Epithelial cell of proximal tubule (primary cell): ENCODE data around the gene TMEM150B. TPM values are rescaled to one million over a fixed set of nuclear protein-coding genes. Genes with fewer than 3 reads are reported as not detected.

ENCODE experiments used
- DNase-seq: peaks from one replicate; pipeline ENCODE4 v3.0.0-alpha.2; 2011; ENCODE audit warnings: low read depth
- H3K4me3 ChIP-seq: 2 replicates; pipeline ENCODE4 v1.5.1; 2011; ENCODE audit warnings: low read depth, mild to moderate bottlenecking, low read length
- total RNA-seq: library from RNA; depleted of rRNA; stranded (reverse); fragments of >200 nt; gene quantifications from 2 replicates; pipeline ENCODE4 v1.2.3, GENCODE V29; 2015
- TF ChIP-seq, protein P1 (sequence below): conservative IDR thresholded peaks from 2 replicates; pipeline ENCODE4 v1.5.1; 2012; ENCODE audit warnings: low read depth, mild to moderate bottlenecking, low read length

Gene TMEM150B
- total RNA-seq, 1 donor from 2014 or later: not detected

DNA sequence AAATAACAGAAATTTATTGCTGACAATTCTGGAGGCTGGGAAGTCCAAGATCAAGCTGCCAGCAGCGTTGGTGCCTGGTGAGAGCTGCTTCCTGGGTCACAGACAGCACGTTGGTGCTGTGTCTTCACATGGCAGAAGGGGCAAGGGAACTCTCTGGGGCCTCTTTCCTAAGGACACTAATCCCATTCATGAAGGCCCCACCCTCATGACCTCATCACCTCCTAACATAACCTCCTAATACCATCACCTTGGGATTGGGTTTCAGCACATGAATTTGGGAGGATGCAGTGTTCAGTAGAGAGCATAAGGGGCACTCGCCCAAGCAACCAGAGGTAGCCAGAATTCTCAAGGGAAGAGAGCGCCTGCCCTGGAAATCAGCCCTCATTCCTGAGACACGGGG lies 15.7 kb downstream of the TMEM150B start:
- no peak overlapping the region for H3K4me3 ChIP-seq
- TF ChIP-seq, protein P1, sequence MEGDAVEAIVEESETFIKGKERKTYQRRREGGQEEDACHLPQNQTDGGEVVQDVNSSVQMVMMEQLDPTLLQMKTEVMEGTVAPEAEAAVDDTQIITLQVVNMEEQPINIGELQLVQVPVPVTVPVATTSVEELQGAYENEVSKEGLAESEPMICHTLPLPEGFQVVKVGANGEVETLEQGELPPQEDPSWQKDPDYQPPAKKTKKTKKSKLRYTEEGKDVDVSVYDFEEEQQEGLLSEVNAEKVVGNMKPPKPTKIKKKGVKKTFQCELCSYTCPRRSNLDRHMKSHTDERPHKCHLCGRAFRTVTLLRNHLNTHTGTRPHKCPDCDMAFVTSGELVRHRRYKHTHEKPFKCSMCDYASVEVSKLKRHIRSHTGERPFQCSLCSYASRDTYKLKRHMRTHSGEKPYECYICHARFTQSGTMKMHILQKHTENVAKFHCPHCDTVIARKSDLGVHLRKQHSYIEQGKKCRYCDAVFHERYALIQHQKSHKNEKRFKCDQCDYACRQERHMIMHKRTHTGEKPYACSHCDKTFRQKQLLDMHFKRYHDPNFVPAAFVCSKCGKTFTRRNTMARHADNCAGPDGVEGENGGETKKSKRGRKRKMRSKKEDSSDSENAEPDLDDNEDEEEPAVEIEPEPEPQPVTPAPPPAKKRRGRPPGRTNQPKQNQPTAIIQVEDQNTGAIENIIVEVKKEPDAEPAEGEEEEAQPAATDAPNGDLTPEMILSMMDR: no peak
- DNase-seq: no peak

DNA sequence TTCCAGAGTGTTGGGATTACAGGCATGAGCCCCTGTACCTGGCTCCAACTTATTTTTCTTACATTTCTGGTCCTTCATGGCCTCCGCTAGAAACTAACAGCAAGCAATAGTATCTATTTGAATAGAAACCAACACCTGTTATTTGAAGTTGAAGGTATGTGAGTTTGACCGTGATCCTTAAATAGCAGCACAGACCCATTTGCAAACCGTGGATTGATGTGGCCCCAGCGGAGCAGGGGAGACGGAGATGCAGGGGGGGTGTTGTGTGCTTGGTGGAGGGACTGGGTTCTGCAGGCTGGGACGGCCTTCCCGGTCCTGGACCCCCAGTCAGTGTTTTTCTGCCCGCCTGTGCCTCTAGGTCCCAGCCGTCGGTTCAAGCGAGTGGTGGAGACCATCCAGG lies 16.9 kb downstream of the TMEM150B start:
- no peak overlapping the region for H3K4me3 ChIP-seq
- no peak for DNase-seq
- TF ChIP-seq, protein P1: no peak

DNA sequence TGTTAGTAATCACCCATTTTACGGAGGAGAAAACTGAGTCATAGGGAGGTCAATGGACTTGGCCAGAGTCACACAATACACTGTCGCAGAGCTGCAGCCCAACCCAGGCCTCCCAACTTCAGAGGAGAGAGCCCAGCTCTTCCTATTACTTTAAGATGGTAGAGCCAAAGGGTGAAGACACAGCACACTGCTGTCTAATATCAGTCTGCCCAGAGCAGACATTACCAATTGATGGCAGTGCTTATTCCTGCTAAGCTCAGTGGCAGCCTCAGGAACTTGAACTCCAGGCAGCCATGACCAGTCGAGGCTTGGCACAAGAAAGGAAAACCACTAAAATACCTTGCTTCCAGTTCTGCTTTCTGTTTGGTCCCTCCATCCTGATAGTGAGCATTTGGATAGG lies 18.4 kb downstream of the TMEM150B start:
- TF ChIP-seq, protein P1: no peak
- no peak overlapping the region for H3K4me3 ChIP-seq
- DNase-seq: no peak

DNA sequence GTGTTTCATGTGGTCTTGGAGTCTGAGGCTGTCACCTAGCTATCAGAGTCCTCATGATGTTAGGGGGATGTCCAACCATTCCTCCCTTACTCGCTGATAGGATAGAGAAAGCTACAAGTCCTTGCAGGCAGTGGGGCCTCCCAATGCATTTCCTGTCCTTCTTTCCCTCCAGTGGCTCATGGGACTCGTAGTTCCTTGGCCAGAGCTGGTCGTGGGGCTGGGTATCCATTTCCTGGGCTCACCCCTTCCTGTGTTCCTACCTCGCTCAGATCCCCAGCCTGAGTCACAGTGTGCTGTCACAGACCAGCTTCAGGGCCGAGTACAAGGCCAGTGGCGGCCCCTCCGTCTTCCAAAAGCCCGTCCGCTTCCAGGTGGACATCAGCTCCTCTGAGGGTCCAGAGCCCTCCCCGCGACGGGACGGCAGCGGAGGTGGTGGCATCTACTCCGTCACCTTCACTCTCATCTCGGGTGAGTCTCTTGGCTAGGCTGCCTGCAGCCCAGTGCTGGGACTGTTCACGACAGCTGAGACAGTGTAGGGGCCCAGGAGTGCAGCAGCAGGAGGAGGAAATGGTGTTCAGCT lies 19.1 kb downstream of the TMEM150B start:
- no peak for DNase-seq

DNA sequence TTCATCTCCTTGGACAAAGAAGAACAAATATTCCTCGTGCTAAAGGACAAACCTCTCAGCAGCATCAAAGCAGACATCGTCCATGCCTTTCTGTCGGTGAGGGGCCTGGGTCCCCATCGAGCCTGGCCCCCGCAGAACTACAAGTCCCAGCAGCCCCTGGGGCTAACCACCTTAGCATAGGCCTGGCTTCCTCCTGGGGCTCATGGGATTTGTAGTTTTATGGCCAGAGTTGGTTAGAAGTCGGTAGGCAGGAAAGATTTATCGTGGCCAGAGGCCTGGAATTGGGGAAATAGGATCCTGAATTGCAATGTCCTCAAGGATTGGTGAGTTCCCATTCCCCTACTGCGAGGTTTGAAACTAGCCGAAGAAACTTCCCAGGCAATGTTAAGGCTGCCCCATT lies 19.6 kb downstream of the TMEM150B start:
- no peak overlapping the region for H3K4me3 ChIP-seq
- TF ChIP-seq, protein P1: no peak
- no peak for DNase-seq

More for the DNA sequence above, 19.1 kb downstream of the TMEM150B start:
- TF ChIP-seq, protein P1: no peak
- no peak overlapping the region for H3K4me3 ChIP-seq

DNA sequence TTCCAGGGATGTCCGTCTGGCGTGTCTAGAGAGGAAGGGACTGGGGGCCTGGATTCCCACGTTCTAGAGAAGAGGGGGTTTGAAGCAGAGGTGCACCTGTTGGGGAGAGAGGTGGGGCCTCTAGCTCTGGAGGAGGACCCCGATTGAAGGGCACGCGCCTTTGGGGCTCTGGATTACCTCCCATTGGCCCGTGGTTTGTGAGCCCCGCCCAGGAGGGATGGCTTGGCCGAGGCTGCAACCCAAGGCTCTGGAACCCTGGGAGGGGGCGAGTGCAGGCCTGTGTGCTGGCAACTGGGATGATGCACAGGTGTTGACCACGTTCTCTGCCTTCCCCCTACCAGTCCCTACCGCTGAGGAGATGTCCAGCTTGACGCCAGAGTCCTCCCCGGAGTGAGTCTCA lies 20.2 kb downstream of the TMEM150B start:
- TF ChIP-seq, protein P1: no peak
- no peak for DNase-seq
- no peak overlapping the region for H3K4me3 ChIP-seq

DNA sequence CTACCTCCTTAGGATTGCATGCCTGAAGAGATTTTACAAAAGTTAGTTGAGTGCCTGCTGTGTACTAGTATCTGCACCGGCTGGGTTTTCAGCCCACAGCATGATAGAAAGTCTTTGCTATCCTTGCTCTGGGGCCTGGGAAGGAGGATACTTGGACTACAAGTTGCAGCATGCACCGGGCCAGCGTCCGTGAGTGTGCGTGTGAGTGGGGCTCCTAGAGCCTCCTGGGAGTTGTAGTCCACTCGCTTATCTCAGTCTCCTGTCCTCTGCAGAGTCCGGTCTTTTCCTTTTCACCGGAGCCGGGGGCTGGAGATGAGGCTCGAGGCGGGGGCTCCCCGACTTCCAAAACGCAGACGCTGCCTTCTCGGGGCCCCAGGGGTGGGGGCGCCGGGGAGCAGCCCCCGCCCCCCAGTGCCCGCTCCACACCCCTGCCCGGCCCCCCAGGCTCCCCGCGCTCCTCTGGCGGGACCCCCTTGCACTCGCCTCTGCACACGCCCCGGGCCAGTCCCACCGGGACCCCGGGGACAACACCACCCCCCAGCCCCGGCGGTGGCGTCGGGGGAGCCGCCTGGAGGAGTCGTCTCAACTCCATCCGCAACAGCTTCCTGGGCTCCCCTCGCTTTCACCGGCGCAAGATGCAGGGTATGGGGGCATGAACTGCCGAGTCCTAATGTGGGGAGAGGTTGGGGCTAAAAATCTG lies 20.7 kb downstream of the TMEM150B start:
- TF ChIP-seq, protein P1: no peak
- H3K4me3 ChIP-seq: no peak overlapping the region
- DNase-seq: no peak
